ENCODE results near the gene C1QTNF7. TPM values are rescaled to one million over a fixed set of nuclear protein-coding genes. Genes with fewer than 3 reads are reported as not detected.

Gene C1QTNF7
- total RNA-seq, 2 experiments from 2014 or later: not detected

- no peak overlapping the region for H3K4me3 Mint-ChIP-seq
- H3K27ac Mint-ChIP-seq: no peak overlapping the region
- no peaks in the 10 kb centered on the region for H3K9me3 Mint-ChIP-seq
- no peak for DNase-seq
- no peaks in the 10 kb centered on the region for H3K36me3 Mint-ChIP-seq
- peaks cover 3% of the 10 kb centered on the region for H3K4me1 Mint-ChIP-seq
- no peaks in the 10 kb centered on the region for H3K27me3 Mint-ChIP-seq
Observed at GRCh38 chr4:15459706-15460105, 31.9 kb downstream of the C1QTNF7 start.

- H3K36me3 Mint-ChIP-seq: no peaks in the 10 kb centered on the region
- DNase-seq: no peak
- H3K27me3 Mint-ChIP-seq: peaks cover 4% of the 10 kb centered on the region
- no peak overlapping the region for H3K4me3 Mint-ChIP-seq
- H3K9me3 Mint-ChIP-seq: no peaks in the 10 kb centered on the region
- H3K27ac Mint-ChIP-seq: no peak overlapping the region
- H3K4me1 Mint-ChIP-seq: peaks cover 11% of the 10 kb centered on the region
Observed at GRCh38 chr4:15466596-15466995, 38.8 kb downstream of the C1QTNF7 start.

DNA sequence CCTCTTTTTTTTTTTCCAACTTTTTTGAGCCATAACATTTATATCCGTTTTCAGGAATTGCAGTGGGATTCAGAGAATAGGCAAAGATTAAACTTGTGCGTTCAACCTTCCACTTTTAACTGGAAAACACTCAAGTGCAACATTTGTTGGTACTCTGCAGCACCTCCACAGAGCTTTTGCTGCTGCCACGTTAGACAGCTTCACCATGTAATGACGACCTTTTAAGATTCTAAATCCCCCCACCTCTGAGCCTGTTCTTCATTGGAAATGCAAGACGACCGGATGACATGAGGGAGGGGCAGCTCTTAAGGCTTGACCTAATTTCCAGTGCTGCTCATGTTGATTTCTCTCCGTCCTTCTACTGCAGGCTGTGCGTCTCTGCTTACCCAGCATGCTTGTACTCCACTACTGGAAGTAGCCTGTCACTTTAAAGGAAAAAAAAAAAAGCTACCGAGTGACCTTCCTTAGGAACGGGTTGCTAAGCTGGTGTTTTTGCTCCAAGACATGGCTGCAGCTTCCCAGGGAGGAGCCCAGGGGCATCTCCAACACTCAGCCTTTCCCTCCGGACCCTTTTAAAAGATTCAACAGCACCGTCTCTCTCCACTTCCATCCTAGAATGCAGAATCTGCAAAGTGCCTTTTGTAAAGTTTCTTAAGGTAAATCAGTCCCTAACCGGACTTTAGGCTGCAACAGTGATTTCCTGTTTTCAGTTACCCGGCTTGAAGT lies 41.7 kb downstream of the C1QTNF7 start, which contains the start of gene CC2D2A:
TSS of gene CC2D2A (plus strand) at position 481 of the 726 bp plus-strand sequence. CDS start 6,051 bp downstream, outside the sequence.
- no peaks in the 10 kb centered on the region for H3K9me3 Mint-ChIP-seq
- H3K4me1 Mint-ChIP-seq: peaks cover 11% of the 10 kb centered on the region
- no peak within 1 kb of the TSS for H3K27ac Mint-ChIP-seq
- no peak for DNase-seq
- no peaks in the 10 kb centered on the region for H3K36me3 Mint-ChIP-seq
- peaks cover 4% of the 10 kb centered on the region for H3K27me3 Mint-ChIP-seq
- peak within 1 kb of the TSS; percentile 6 for H3K4me3 Mint-ChIP-seq

GRCh38 chr4:15470128-15470475 lies 42.3 kb downstream of the C1QTNF7 start:
- Mint-ChIP-seq H3K4me3 (no peak overlapping the region), H3K36me3 (no peaks in the 10 kb centered on the region), H3K4me1 (peaks cover 11% of the 10 kb centered on the region), H3K27me3 (peaks cover 4% of the 10 kb centered on the region), H3K9me3 (no peaks in the 10 kb centered on the region), H3K27ac (no peak overlapping the region)
- no peak for DNase-seq

GRCh38 chr4:15476396-15476795 lies 48.6 kb downstream of the C1QTNF7 start:
- H3K4me1 Mint-ChIP-seq: no peaks in the 10 kb centered on the region

GRCh38 chr4:15478724-15479088 lies 50.9 kb downstream of the C1QTNF7 start:
- H3K4me3 Mint-ChIP-seq: no peak overlapping the region
- DNase-seq: no peak
- H3K27ac Mint-ChIP-seq: no peak overlapping the region
- H3K9me3 Mint-ChIP-seq: no peaks in the 10 kb centered on the region
- H3K4me1 Mint-ChIP-seq: no peaks in the 10 kb centered on the region
- no peaks in the 10 kb centered on the region for H3K36me3 Mint-ChIP-seq
- H3K27me3 Mint-ChIP-seq: no peaks in the 10 kb centered on the region

More at GRCh38 chr4:15476396-15476795, 48.6 kb downstream of the C1QTNF7 start:
- DNase-seq: no peak
- Mint-ChIP-seq H3K9me3 (no peaks in the 10 kb centered on the region), H3K27ac (no peak overlapping the region), H3K27me3 (peaks cover under 1% of the 10 kb centered on the region), H3K36me3 (no peaks in the 10 kb centered on the region), H3K4me3 (no peak overlapping the region)

DNA sequence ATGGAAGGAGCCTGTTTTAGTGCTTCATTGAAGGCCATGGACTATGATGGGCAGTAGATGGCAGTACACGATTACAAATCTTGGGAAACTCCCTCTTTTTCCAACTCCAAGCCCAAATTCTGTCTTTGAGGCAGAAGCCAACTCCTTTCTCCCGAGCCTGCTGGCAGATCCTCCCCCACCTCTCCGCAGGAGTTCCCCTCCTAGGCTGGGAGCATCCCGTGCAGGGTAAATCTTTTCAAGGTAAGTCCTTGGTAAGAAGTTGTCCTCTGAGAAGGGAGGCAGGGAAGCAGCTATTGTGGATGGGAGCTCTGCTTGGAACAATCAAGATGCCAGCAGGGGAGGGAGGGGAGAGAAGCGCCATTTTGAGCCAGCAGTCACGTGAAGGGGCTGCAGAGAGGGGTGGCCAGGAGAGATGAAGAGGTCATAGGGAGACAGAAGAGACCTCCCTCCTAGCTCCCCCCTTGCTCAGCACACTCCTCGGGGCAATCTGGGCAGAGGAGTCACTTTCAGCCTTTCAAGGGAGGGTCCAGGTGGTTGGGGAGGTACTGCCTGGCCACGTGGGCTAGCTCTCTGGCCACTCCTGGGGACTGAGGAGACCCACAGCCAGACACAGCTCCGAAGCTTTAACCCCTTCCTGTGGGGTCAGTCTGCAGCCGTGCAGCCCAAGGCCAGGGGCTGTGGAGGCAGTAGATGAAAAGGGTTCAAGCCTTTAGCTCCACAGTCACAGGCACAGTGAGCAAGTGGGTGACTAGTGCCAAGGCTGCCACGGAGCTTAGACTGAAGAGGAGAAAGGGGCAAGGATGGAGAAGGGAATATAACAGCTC lies 51.5 kb downstream of the C1QTNF7 start:
- H3K4me3 Mint-ChIP-seq: no peak overlapping the region
- H3K27me3 Mint-ChIP-seq: no peaks in the 10 kb centered on the region
- no peaks in the 10 kb centered on the region for H3K4me1 Mint-ChIP-seq
- peaks cover 3% of the 10 kb centered on the region for H3K9me3 Mint-ChIP-seq
- peaks cover 3% of the 10 kb centered on the region for H3K36me3 Mint-ChIP-seq
- H3K27ac Mint-ChIP-seq: no peak overlapping the region
- DNase-seq: no peak

GRCh38 chr4:15479913-15480185 lies 52.0 kb downstream of the C1QTNF7 start:
- no peak for DNase-seq

GRCh38 chr4:15481961-15482745 lies 54.3 kb downstream of the C1QTNF7 start:
- peaks cover 3% of the 10 kb centered on the region for H3K36me3 Mint-ChIP-seq
- DNase-seq: no peak
- H3K9me3 Mint-ChIP-seq: peaks cover 16% of the 10 kb centered on the region
- H3K27ac Mint-ChIP-seq: no peak overlapping the region
- H3K4me1 Mint-ChIP-seq: no peaks in the 10 kb centered on the region
- no peak overlapping the region for H3K4me3 Mint-ChIP-seq
- no peaks in the 10 kb centered on the region for H3K27me3 Mint-ChIP-seq

More at GRCh38 chr4:15479913-15480185, 52.0 kb downstream of the C1QTNF7 start:
- Mint-ChIP-seq H3K27ac (no peak overlapping the region), H3K4me1 (no peaks in the 10 kb centered on the region), H3K36me3 (peaks cover 3% of the 10 kb centered on the region), H3K4me3 (no peak overlapping the region), H3K27me3 (no peaks in the 10 kb centered on the region), H3K9me3 (peaks cover 4% of the 10 kb centered on the region)

- Mint-ChIP-seq H3K4me1 (no peaks in the 10 kb centered on the region), H3K36me3 (peaks cover 3% of the 10 kb centered on the region)
Observed at GRCh38 chr4:15482842-15483241, 55.0 kb downstream of the C1QTNF7 start.

GRCh38 chr4:15488136-15488535 lies 60.3 kb downstream of the C1QTNF7 start:
- no peak for DNase-seq
- Mint-ChIP-seq H3K27me3 (no peaks in the 10 kb centered on the region), H3K36me3 (peaks cover 23% of the 10 kb centered on the region), H3K4me1 (no peaks in the 10 kb centered on the region), H3K9me3 (peaks cover 42% of the 10 kb centered on the region), H3K4me3 (no peak overlapping the region), H3K27ac (no peak overlapping the region)

More at GRCh38 chr4:15482842-15483241, 55.0 kb downstream of the C1QTNF7 start:
- Mint-ChIP-seq H3K27me3 (no peaks in the 10 kb centered on the region), H3K27ac (no peak overlapping the region), H3K9me3 (peaks cover 21% of the 10 kb centered on the region), H3K4me3 (no peak overlapping the region)
- DNase-seq: no peak

DNA sequence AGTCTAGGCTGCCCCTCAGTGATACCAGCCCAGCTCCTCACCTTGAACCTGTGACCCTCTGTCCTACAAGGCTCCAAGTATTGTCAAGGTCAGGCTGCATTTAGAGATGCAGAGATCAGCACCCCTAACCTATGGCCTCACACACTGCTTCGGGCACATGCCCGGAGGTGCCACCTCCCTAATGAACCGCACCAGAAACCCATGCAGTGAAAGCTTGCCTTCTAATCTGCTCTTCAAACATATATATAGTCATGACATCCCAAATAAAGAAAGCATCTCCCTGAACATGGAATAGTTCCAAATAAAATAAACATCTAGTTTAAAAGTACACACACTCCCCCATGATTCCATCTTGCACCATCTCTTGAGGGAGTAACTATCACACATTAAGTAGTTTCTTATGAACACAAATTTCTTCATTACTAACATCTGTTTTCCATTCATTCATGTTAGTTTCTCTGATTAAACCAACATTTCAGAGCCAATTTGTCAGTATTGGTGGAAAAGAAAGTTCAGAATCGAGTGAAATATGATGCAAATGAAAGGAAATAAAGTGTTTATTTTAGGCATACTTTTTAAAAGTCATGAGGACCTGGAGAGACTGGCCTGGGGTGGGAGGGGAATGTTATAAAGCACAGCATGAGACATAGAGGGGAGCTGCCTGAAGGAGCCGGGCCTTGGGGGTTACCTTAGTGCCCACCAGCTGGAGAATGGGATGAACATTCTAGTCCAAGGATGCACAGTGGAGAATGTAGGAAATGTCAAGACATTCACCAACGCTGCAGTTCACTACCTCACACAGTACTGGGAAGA lies 61.0 kb downstream of the C1QTNF7 start:
- Mint-ChIP-seq H3K36me3 (peaks cover 23% of the 10 kb centered on the region), H3K9me3 (peaks cover 42% of the 10 kb centered on the region)

DNA sequence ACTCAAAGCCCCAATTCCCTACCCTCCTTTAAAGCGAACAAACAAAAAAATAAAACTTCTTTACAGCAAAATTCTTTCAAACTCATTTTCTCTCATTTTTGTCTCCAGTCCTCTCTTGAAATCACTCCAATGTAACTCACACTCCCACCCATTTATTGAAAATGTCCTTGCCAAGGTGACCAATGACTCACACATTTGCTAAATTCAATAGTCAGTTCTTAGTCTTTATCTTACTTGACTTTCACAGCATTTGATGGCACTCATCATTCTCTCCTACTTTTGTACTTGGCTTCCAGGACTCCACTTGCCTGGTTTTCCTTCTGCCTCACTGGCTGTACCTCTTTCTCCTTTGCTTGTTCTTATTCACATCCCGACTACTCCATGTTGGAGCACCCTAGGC lies 61.7 kb downstream of the C1QTNF7 start:
- Mint-ChIP-seq H3K27ac (no peak overlapping the region), H3K4me3 (no peak overlapping the region), H3K36me3 (peaks cover 20% of the 10 kb centered on the region), H3K4me1 (no peaks in the 10 kb centered on the region), H3K27me3 (no peaks in the 10 kb centered on the region), H3K9me3 (peaks cover 37% of the 10 kb centered on the region)
- DNase-seq: no peak

More for the DNA sequence above, 61.0 kb downstream of the C1QTNF7 start:
- H3K27me3 Mint-ChIP-seq: no peaks in the 10 kb centered on the region
- no peak overlapping the region for H3K4me3 Mint-ChIP-seq
- no peak for DNase-seq
- H3K4me1 Mint-ChIP-seq: no peaks in the 10 kb centered on the region
- no peak overlapping the region for H3K27ac Mint-ChIP-seq

DNA sequence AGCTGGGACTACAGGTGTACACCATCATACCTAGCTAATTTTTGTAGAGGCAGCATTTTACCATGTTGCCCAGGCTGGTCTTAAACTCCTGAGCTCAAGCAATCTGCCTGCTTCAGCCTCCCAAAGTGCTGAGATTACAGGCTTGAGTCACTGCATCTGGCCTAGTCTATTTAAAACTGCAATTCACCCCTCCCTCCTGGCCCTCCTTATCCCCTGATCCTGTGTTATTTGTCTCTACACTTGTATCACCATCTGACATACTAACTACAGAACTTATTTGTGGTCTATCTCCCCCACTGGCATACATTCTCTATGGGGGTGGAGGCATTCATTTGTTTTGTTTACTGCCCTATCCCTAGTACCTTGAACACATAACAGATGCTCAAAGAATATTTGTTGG lies 65.6 kb downstream of the C1QTNF7 start:
- Mint-ChIP-seq H3K27me3 (no peaks in the 10 kb centered on the region), H3K9me3 (peaks cover 23% of the 10 kb centered on the region), H3K36me3 (peaks cover 24% of the 10 kb centered on the region), H3K27ac (no peak overlapping the region), H3K4me1 (no peaks in the 10 kb centered on the region), H3K4me3 (no peak overlapping the region)
- no peak for DNase-seq
